Esophagus muscularis mucosa (tissue), 4 donors: ENCODE data around the gene LILRA5. TPM values are rescaled to one million over a fixed set of nuclear protein-coding genes. Genes with fewer than 3 reads are reported as not detected.
"Not testable (repeated sequence)": the region's sequence is repeated elsewhere in the genome, so short reads cannot be mapped to it uniquely, and the experiment has no call there.

Source experiments
- DNase-seq: peaks from one replicate; pipeline ENCODE4 v3.0.0-alpha.2; 2017; ENCODE audit errors: extremely low spot score
- H3K27ac ChIP-seq, 4 donors: fragments of 200-600 bp; sonication (generic); replicated peaks in 1 of 4; 1 replicate in 3 of 4; 2 replicates in 1 of 4; pipeline ENCODE4 v1.5.1; 2016 to 2019; ENCODE audit warnings: mild to moderate bottlenecking in 1 of 4
- H3K27me3 ChIP-seq, 4 donors: fragments of 200-600 bp; sonication (generic); one replicate each; pipeline versions ENCODE4 v1.5.1 to v1.6.0; 2016 to 2019
- H3K36me3 ChIP-seq, 4 donors: fragments of 200-600 bp; sonication (generic); one replicate each; pipeline ENCODE4 v1.5.1; 2016 to 2019
- H3K4me1 ChIP-seq, 4 donors: fragments of 200-600 bp; sonication (generic); one replicate each; pipeline ENCODE4 v1.5.1; 2016 to 2019
- H3K4me3 ChIP-seq, 4 donors: fragments of 200-600 bp; sonication (generic); 1 replicate in 2 of 4; 2 replicates in 2 of 4; pipeline ENCODE4 v1.5.1; 2016 to 2019; ENCODE audit warnings: mild to moderate bottlenecking in 4 of 4, moderate library complexity in 1 of 4
- H3K9me3 ChIP-seq, 4 donors: fragments of 200-600 bp; sonication (generic); 1 replicate in 3 of 4; 2 replicates in 1 of 4; pipeline ENCODE4 v1.5.1; 2016 to 2019
- EP300 ChIP-seq: sonication (generic); formaldehyde crosslinking; IDR thresholded peaks from one replicate; pipeline ENCODE4 v1.6.1; 2017; ENCODE audit warnings: antibody characterized with exemption
- POLR2A ChIP-seq: fragments of 450-650 bp; IDR thresholded peaks from one replicate; pipeline ENCODE4 v1.6.1; 2017; ENCODE audit warnings: antibody characterized with exemption, moderate library complexity, mild to moderate bottlenecking, low read depth
- POLR2AphosphoS5 ChIP-seq, 2 donors: sonication (generic); formaldehyde crosslinking; IDR thresholded peaks; one replicate each; pipeline ENCODE4 v1.6.1; 2017; ENCODE audit warnings: antibody characterized with exemption in 2 of 2
- WGBS: methylation state at CpG from one replicate; pipeline ENCODE4 v1.1.5; 2018; 5-methylcytosine and 5-hydroxymethylcytosine counted together
- intact Hi-C: fragments of 100-400 bp; cut with DNase I; formaldehyde crosslinking; loops from one replicate; pipeline ENCODE4 v1.15.1; 2023
- total RNA-seq, 4 donors: library from RNA; depleted of rRNA; stranded (reverse); fragments of >200 nt; gene quantifications; one replicate each; pipeline versions ENCODE4 v1.1.0 to v1.2.1, GENCODE V29; 2016
- TF ChIP-seq, protein P1 (sequence below), 3 experiments: fragments of 200-600 bp in 2 of 3; fragments of 450-650 bp in 1 of 3; sonication (generic) in 2 of 3; IDR thresholded peaks; one replicate each; pipeline ENCODE4 v1.5.1; 2017 to 2019; ENCODE audit warnings: antibody characterized with exemption in 3 of 3, mild to moderate bottlenecking in 2 of 3, moderate library complexity in 1 of 3

Gene LILRA5
- total RNA-seq, 4 donors from 2014 or later: 1.5 to 12.1 (median 2.7) TPM

DNA sequence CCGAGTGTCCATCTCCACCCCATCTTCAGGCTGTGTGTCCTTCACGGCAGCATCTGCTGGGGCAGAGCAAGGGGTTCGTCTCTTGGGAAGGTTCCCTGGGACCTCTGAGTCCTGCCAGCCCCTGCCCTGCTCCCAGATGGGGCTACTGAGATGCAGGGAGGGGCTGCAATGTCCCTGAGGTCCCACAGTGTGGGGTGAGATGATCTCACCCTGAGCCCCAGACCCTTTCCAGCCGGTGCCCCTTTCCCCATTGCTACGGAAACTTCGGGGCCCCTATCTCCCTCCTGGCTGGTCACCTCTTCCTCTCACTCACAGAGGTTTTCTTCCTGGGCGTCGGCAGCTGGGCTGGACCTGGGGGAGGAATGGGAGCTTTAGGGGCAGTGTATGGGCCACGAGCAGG is 37.0 kb downstream of the LILRA5 start:
- WGBS: 68% methylated on average over 8 of the region's 9 CpGs
- no peak for DNase-seq
- Histone ChIP-seq H3K27ac (no peak overlapping the region), H3K36me3 (no peaks in the 10 kb centered on the region), H3K4me1 (no peaks in the 10 kb centered on the region), H3K4me3 (no peak overlapping the region), H3K9me3 (no peaks in the 10 kb centered on the region), H3K27me3 (peaks cover 0 to 81% (median 0%) of the 10 kb centered on the region in 4 donors)
- intact Hi-C loops: no loop called here
- TF ChIP-seq POLR2AphosphoS5 (IDR thresholded peaks at IDR 0.05): no peak
- no peak for TF ChIP-seq EP300
- no peak for TF ChIP-seq POLR2A
- TF ChIP-seq, protein P1, sequence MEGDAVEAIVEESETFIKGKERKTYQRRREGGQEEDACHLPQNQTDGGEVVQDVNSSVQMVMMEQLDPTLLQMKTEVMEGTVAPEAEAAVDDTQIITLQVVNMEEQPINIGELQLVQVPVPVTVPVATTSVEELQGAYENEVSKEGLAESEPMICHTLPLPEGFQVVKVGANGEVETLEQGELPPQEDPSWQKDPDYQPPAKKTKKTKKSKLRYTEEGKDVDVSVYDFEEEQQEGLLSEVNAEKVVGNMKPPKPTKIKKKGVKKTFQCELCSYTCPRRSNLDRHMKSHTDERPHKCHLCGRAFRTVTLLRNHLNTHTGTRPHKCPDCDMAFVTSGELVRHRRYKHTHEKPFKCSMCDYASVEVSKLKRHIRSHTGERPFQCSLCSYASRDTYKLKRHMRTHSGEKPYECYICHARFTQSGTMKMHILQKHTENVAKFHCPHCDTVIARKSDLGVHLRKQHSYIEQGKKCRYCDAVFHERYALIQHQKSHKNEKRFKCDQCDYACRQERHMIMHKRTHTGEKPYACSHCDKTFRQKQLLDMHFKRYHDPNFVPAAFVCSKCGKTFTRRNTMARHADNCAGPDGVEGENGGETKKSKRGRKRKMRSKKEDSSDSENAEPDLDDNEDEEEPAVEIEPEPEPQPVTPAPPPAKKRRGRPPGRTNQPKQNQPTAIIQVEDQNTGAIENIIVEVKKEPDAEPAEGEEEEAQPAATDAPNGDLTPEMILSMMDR (IDR thresholded peaks at IDR 0.05): no peak

DNA sequence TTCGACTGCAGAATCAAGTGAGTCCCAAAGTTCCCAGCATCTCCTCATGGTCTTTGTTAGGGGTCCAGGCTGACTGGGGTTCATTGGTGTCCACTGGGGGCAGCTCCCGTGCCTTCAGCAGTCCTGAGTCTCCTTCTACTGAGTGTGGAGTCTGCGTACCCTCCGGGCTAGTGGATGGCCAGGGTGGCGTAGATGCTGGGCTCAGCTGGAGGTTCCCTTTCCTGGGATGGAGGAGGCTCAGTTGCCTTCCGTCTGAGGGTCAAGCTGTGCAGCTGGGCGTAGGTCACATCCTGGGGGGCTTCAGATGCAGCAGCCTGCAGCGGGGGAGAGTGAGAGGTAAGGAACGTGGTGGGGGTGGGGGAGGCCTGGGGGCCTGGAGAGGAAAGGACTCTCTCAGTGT is 38.5 kb downstream of the LILRA5 start:
- H3K27ac ChIP-seq, H3K4me3 ChIP-seq, H3K9me3 ChIP-seq, H3K4me1 ChIP-seq, H3K36me3 ChIP-seq, intact Hi-C loops, DNase-seq: not testable (repeated sequence)
- peaks cover 0 to 69% (median 0%) of the 10 kb centered on the region in 4 donors for H3K27me3 ChIP-seq
- 65% methylated on average over 5 of the region's 9 CpGs for WGBS

DNA sequence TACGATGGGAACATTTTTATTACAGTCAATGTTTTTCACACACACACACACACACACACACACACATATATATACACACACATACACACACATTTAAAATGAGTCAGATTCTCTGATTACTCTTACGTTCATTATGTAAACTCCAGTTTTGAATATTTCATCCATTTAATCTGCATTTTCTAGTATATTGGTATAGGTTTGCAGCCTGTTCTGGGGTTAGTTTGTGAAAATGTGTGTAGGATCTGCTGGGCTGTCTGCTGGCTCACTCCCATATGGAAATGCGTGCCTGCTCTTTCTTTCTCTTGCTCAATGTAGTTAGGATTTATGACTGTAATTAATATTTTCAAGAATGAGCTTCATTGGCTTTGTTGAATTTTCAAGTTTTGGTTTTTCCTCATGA is 39.1 kb downstream of the LILRA5 start:
- no peaks in the 10 kb centered on the region for H3K36me3 ChIP-seq
- DNase-seq: no peak
- intact Hi-C loops: no loop called here
- no peaks in the 10 kb centered on the region for H3K4me1 ChIP-seq
- TF ChIP-seq EP300 (no peak), POLR2AphosphoS5 (IDR thresholded peaks at IDR 0.05) (no peak), POLR2A (no peak)
- TF ChIP-seq, protein P1 (IDR thresholded peaks at IDR 0.05): no peak
- H3K9me3 ChIP-seq: no peaks in the 10 kb centered on the region
- WGBS: 73% methylated on average over 3 of the region's 3 CpGs
- no peak overlapping the region for H3K4me3 ChIP-seq
- H3K27ac ChIP-seq: no peak overlapping the region
- H3K27me3 ChIP-seq: peaks cover 0 to 62% (median 0%) of the 10 kb centered on the region in 4 donors

DNA sequence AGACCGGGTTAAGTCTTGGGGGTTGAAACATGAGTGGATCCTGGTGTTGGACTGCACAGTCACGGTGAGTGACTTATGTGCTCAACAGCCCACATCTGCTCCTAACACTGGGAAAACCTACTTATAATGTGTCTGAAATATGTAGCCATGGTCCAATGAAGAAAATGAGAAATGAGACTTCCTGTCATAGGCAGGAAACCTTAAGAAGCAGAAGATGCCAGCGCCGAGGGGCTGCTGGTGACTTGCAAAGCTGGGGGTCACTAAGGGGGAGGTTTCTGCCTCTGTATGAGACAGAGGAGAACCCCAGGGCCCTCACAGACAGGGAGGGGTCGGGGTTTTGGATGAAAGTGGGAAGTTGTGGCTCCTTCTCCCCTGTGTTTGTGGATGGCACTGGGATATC is 40.8 kb downstream of the LILRA5 start:
- H3K4me3 ChIP-seq, DNase-seq, H3K36me3 ChIP-seq, H3K27ac ChIP-seq, H3K9me3 ChIP-seq, H3K4me1 ChIP-seq, intact Hi-C loops: not testable (repeated sequence)
- 45% methylated on average over 5 of the region's 5 CpGs for WGBS
- H3K27me3 ChIP-seq: peaks cover 0 to 48% (median 0%) of the 10 kb centered on the region in 4 donors

DNA sequence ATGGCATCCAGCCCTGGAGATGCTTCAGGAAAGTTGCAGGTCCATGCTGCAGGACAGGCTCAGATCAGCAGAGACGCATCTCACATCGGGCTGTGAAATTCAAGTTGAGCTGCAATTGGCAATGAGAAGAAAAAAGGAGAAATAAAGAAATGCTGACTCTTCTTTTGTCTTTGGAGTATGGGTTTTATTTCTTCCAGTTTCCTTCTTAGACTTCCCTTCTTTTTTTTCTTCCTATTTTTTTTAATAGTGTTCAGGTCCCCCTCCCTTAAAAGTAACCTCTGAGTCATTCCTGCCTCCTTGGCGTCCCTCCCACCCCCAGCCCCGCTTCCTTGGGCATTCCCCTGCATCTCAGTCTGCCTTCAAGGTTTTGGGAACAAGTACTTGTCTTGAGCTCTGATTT is 41.4 kb downstream of the LILRA5 start:
- H3K4me1 ChIP-seq, H3K4me3 ChIP-seq, H3K36me3 ChIP-seq, intact Hi-C loops, H3K27ac ChIP-seq, H3K9me3 ChIP-seq, DNase-seq: not testable (repeated sequence)
- H3K27me3 ChIP-seq: peaks cover 0 to 44% (median 0%) of the 10 kb centered on the region in 4 donors
- WGBS: 54% methylated on average over 4 of the region's 4 CpGs

DNA sequence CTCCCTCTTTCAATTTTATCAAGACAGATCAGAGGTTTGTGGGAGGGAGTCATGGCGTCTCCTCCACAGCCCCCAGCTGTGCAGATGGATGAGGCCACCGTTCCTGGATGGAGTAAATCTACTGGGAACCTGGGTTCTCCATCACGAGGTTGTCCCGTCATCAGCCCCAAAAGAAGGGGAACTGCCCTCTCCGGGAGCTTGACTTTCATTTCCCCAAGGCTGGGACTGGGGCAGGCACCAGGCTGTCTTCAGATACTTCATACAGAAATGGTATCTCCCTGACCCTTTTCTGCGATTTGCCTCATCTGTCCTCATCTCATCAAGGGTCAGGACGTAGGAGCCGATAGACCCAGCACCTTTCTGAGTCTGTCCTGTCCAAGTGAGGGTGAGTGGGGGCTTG is 41.9 kb downstream of the LILRA5 start:
- TF ChIP-seq, protein P1 (IDR thresholded peaks at IDR 0.05): no peak
- peak in 1 of 2 donors; percentile 22 for TF ChIP-seq POLR2AphosphoS5 (IDR thresholded peaks at IDR 0.05)
- H3K27me3 ChIP-seq: peaks cover 0 to 46% (median 0%) of the 10 kb centered on the region in 4 donors
- DNase-seq: no peak
- H3K36me3 ChIP-seq: no peaks in the 10 kb centered on the region
- intact Hi-C loops: no loop called here
- no peak overlapping the region for H3K4me3 ChIP-seq
- no peaks in the 10 kb centered on the region for H3K9me3 ChIP-seq
- H3K4me1 ChIP-seq: no peaks in the 10 kb centered on the region
- H3K27ac ChIP-seq: no peak overlapping the region
- WGBS: 56% methylated on average over 8 of the region's 8 CpGs
